Activated CD8-positive, alpha-beta memory T cell treated with anti-CD3 and anti-CD28 coated beads, Interleukin-2, amount 10 ng/mL, durations not matched to agents 7 days and 5 days (primary cell): Measurements from ENCODE around the gene TAF4. TPM values are rescaled to one million over a fixed set of nuclear protein-coding genes. Genes with fewer than 3 reads are reported as not detected.

ENCODE experiments used
- ATAC-seq: fragments of 150-1000 bp; cut with Tn5 transposase; one replicate; pipeline ENCODE4 v1.10.0; 2021; ENCODE audit warnings: moderate library complexity
- CTCF ChIA-PET: fragments of 350-600 bp; sonication (Branson Sonifier 250); formaldehyde crosslinking; loops from one replicate; lab custom pipeline; 2021; ENCODE audit warnings: antibody characterized with exemption; lab: Charles Lee
- DNase-seq: peaks from one replicate; pipeline ENCODE4 v3.0.0-alpha.2; 2020
- H3K27ac Mint-ChIP-seq: one replicate; pipeline ENCODE4 v1.8.0; 2021; ENCODE audit warnings: mild to moderate bottlenecking, mixed read lengths
- H3K27me3 Mint-ChIP-seq: one replicate; pipeline ENCODE4 v1.8.0; 2021; ENCODE audit warnings: mixed read lengths
- H3K36me3 Mint-ChIP-seq: one replicate; pipeline ENCODE4 v1.8.0; 2021; ENCODE audit warnings: mild to moderate bottlenecking, mixed read lengths
- H3K4me1 Mint-ChIP-seq: one replicate; pipeline ENCODE4 v1.8.0; 2021; ENCODE audit warnings: mixed read lengths
- H3K4me3 Mint-ChIP-seq: one replicate; pipeline ENCODE4 v1.8.0; 2021; ENCODE audit warnings: mild to moderate bottlenecking, moderate library complexity, mixed read lengths
- H3K9me3 Mint-ChIP-seq: one replicate; pipeline ENCODE4 v1.8.0; 2022; ENCODE audit warnings: low read depth, mixed read lengths
- total RNA-seq, 2 experiments: library from RNA; stranded (reverse); gene quantifications; one replicate each; pipeline ENCODE4 v1.2.3, GENCODE V29; 2021

TAF4 gene
- total RNA-seq, 2 experiments from 2014 or later, result 21.1 to 24.2 TPM

- H3K27me3 Mint-ChIP-seq, result no peaks in the 10 kb centered on the region
- CTCF ChIA-PET, result no interaction called here
- ATAC-seq, result no peak
- no peak overlapping the region for H3K4me3 Mint-ChIP-seq
- DNase-seq, result no peak
- no peaks in the 10 kb centered on the region for H3K9me3 Mint-ChIP-seq
- no peaks in the 10 kb centered on the region for H3K36me3 Mint-ChIP-seq
- no peak overlapping the region for H3K27ac Mint-ChIP-seq
- no peaks in the 10 kb centered on the region for H3K4me1 Mint-ChIP-seq
Observed at GRCh38 chr20:61939691-61940360, 125.9 kb downstream of the TAF4 start.

- Mint-ChIP-seq H3K27me3 (no peaks in the 10 kb centered on the region), H3K36me3 (no peaks in the 10 kb centered on the region), H3K27ac (no peak overlapping the region), H3K9me3 (no peaks in the 10 kb centered on the region), H3K4me3 (no peak overlapping the region), H3K4me1 (no peaks in the 10 kb centered on the region)
- CTCF ChIA-PET, result no interaction called here
- DNase-seq (no peak), ATAC-seq (no peak)
Observed at GRCh38 chr20:61938839-61939690, 126.6 kb downstream of the TAF4 start.

- no peak overlapping the region for H3K27ac Mint-ChIP-seq
- no peaks in the 10 kb centered on the region for H3K4me1 Mint-ChIP-seq
- no peaks in the 10 kb centered on the region for H3K27me3 Mint-ChIP-seq
- H3K9me3 Mint-ChIP-seq, result no peaks in the 10 kb centered on the region
- H3K36me3 Mint-ChIP-seq, result no peaks in the 10 kb centered on the region
- DNase-seq (no peak), ATAC-seq (no peak)
- H3K4me3 Mint-ChIP-seq, result no peak overlapping the region
- CTCF ChIA-PET, result no interaction called here
Observed at GRCh38 chr20:61937963-61938838, 127.5 kb downstream of the TAF4 start.

- H3K9me3 Mint-ChIP-seq, result no peaks in the 10 kb centered on the region
- H3K27ac Mint-ChIP-seq, result no peak overlapping the region
- DNase-seq, result no peak
- H3K4me1 Mint-ChIP-seq, result no peaks in the 10 kb centered on the region
- H3K27me3 Mint-ChIP-seq, result no peaks in the 10 kb centered on the region
- no peaks in the 10 kb centered on the region for H3K36me3 Mint-ChIP-seq
- no peak for ATAC-seq
- CTCF ChIA-PET, result no interaction called here
- H3K4me3 Mint-ChIP-seq, result no peak overlapping the region
Observed at GRCh38 chr20:61937146-61937962, 128.3 kb downstream of the TAF4 start.

- Mint-ChIP-seq H3K4me1 (no peaks in the 10 kb centered on the region), H3K9me3 (no peaks in the 10 kb centered on the region), H3K27me3 (no peaks in the 10 kb centered on the region), H3K36me3 (no peaks in the 10 kb centered on the region), H3K4me3 (no peak overlapping the region), H3K27ac (no peak overlapping the region)
- CTCF ChIA-PET, result no interaction called here
- DNase-seq (no peak), ATAC-seq (no peak)
Observed at GRCh38 chr20:61936701-61937131, 129.0 kb downstream of the TAF4 start.

- Mint-ChIP-seq H3K4me3 (no peak overlapping the region), H3K9me3 (no peaks in the 10 kb centered on the region), H3K27me3 (no peaks in the 10 kb centered on the region), H3K36me3 (no peaks in the 10 kb centered on the region), H3K27ac (no peak overlapping the region), H3K4me1 (no peaks in the 10 kb centered on the region)
- CTCF ChIA-PET, result no interaction called here
- DNase-seq (no peak), ATAC-seq (no peak)
Observed at GRCh38 chr20:61935926-61936700, 129.6 kb downstream of the TAF4 start.

GRCh38 chr20:61934716-61935530 lies 130.8 kb downstream of the TAF4 start:
- Mint-ChIP-seq H3K27me3 (no peaks in the 10 kb centered on the region), H3K9me3 (no peaks in the 10 kb centered on the region), H3K27ac (no peak overlapping the region), H3K4me1 (no peaks in the 10 kb centered on the region), H3K4me3 (no peak overlapping the region), H3K36me3 (no peaks in the 10 kb centered on the region)
- CTCF ChIA-PET, result no interaction called here
- ATAC-seq (no peak), DNase-seq (no peak)

GRCh38 chr20:61933951-61934715 lies 131.5 kb downstream of the TAF4 start:
- no peak for DNase-seq
- CTCF ChIA-PET, result no interaction called here
- Mint-ChIP-seq H3K27me3 (no peaks in the 10 kb centered on the region), H3K4me3 (no peak overlapping the region), H3K9me3 (no peaks in the 10 kb centered on the region), H3K4me1 (no peaks in the 10 kb centered on the region), H3K36me3 (no peaks in the 10 kb centered on the region), H3K27ac (no peak overlapping the region)
- ATAC-seq, result no peak

GRCh38 chr20:61933481-61933950 lies 132.2 kb downstream of the TAF4 start:
- no peak for DNase-seq
- no peak for ATAC-seq
- Mint-ChIP-seq H3K27me3 (no peaks in the 10 kb centered on the region), H3K27ac (no peak overlapping the region), H3K9me3 (peaks cover 2% of the 10 kb centered on the region), H3K4me1 (no peaks in the 10 kb centered on the region), H3K36me3 (no peaks in the 10 kb centered on the region), H3K4me3 (no peak overlapping the region)
- CTCF ChIA-PET, result no interaction called here

- Mint-ChIP-seq H3K27ac (no peak overlapping the region), H3K36me3 (no peaks in the 10 kb centered on the region), H3K9me3 (peaks cover 3% of the 10 kb centered on the region), H3K4me3 (no peak overlapping the region), H3K27me3 (no peaks in the 10 kb centered on the region), H3K4me1 (no peaks in the 10 kb centered on the region)
- DNase-seq, result no peak
- CTCF ChIA-PET, result no interaction called here
- ATAC-seq, result no peak
Observed at GRCh38 chr20:61932711-61933480, 132.8 kb downstream of the TAF4 start.

GRCh38 chr20:61932199-61932592 lies 133.5 kb downstream of the TAF4 start:
- Mint-ChIP-seq H3K4me1 (no peaks in the 10 kb centered on the region), H3K4me3 (no peak overlapping the region), H3K9me3 (peaks cover 3% of the 10 kb centered on the region), H3K27me3 (no peaks in the 10 kb centered on the region), H3K36me3 (no peaks in the 10 kb centered on the region), H3K27ac (no peak overlapping the region)
- DNase-seq (no peak), ATAC-seq (no peak)
- CTCF ChIA-PET, result no interaction called here
